A549 treated with dexamethasone at 1 μM for 4 hours (cell line): ENCODE measurements around the gene LANCL1. TPM values are rescaled to one million over a fixed set of nuclear protein-coding genes. Genes with fewer than 3 reads are reported as not detected.

Source experiments
- total RNA-seq: library from RNA; stranded (reverse); fragments of 200-300 nt; extraction: Qiagen RNA extraction; gene quantifications from 5 replicates; pipeline ENCODE4 v1.2.3, GENCODE V29; 2022

LANCL1 gene
- 18.5 to 32.1 TPM (median 29.7 TPM) in 5 replicates for total RNA-seq

DNA sequence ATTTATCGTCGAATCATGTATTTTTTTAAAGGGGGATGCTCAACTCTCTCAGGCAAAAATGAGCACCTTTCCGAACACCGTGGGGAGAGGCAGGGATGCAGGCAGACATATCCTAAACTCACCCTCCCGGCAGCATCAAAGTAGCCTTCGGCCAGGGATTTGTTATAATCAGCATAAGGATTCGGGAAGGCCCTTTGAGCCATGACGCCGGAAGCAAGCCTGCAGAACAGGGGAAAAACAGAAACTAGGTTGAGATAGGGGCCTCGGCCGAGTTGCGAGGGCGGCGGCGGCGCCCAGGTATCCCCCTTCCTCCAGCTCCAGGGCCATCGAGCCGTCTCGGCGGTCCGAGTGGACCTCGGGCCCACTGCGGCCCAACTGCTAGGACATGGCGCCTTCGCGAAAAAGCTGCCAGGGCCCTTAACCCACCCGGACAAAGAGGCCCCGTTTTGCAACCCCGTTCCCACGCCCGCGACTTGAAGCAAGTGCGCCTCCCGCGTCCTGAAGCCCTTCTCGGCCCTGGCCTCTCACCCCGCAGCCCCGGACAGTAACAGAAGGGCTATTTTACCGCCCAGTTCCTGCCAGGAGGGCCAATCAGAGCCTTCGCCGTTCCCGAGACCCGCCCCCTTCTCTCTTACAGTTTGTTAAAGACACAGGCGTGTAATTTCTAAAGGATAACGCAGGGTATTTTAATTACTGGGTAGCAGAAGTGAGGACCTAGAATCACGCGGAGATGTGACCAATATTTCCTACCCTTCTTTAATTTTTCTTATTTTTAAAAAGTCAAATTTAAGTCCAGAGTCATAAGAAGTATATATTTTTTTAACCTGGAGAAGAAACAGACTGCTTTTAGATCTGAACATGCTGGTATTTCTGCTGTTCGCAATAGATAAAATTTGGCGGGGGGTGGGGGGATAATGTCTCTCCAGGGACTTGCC, at the start of gene LANCL1:
Gene LANCL1 (minus strand): TSS at position 566 of the 935 bp plus-strand sequence. CDS start 363 bp downstream, at position 203.

Other genes with a start within 250 kb of the LANCL1 start
- gene MYL1, start 161.6 kb downstream of the LANCL1 start, total RNA-seq = not detected in 5 replicates
- gene CPS1, start 79.8 kb upstream of the LANCL1 start, total RNA-seq = 12.6 to 20.9 TPM (median 17.3 TPM) in 5 replicates